Hepatocyte (in vitro differentiated cells): ENCODE data around the gene FAM24B.

Experiments
- EZH2 ChIP-seq: fragments of 200-600 bp; sonication (generic); IDR thresholded peaks from 2 replicates; pipeline ENCODE4 v1.6.1; 2016; ENCODE audit warnings: antibody characterized with exemption, mild to moderate bottlenecking, borderline replicate concordance
- EZH2phosphoT487 ChIP-seq: fragments of 200-600 bp; sonication (generic); IDR thresholded peaks from one replicate; pipeline ENCODE4 v1.6.1; 2018; ENCODE audit warnings: antibody characterized with exemption, mild to moderate bottlenecking, low read depth, moderate library complexity; ENCODE audit not compliant: unreplicated experiment, severe bottlenecking

DNA sequence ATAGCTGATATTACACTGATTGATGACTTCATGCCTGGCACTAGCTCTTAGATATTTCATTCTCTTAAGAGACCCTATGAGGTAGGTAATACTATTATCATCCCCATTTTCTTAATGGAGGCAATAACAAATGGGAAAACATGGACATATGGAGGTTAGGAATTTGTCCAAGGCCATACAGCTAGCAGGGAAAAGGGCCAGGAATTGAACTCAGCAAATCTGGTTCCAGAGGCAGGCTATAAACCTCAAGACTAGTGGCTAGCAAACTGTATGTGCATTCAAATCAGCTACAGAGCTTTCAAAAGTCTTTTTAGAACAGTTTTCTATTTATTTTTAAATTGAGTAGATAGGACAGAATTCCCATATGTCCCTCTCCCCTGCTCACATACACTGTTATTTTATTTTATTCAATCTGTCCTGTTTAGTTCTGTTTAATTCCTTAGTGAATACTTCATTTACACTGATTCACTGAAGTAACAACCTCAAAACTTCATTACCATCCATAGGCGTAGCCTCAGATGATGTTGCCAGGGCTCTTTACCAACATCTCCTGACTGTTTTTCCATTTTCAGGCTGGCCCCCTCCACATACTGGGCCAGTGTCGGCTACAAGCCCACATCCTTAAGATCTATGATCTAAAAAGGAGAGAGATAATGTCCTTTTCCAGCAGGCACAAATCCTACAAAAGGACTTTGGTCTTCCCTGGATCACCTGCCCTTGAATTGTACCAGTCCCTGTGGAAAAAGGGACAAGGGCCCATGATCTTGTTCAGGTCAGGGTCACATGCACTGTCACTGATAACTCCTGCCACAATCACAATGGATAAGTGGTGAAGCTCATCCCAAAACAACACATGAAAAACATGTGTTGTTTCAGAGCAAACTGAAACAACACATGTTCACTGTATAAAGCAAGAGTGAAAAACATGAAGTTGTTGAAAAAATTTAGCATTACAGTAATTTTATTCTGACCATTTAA is 15.9 kb downstream of the FAM24B start:
- TF ChIP-seq EZH2 = no peak
- no peak for TF ChIP-seq EZH2phosphoT487
